HG03565 (cell line): ENCODE results near the gene ANKRD53.

Experiments used
- ATAC-seq: cut with Tn5 transposase; IDR thresholded peaks from one replicate; pipeline ENCODE4 v1.9.1; 2021; ENCODE audit warnings: mild to moderate bottlenecking, moderate library complexity; ENCODE audit not compliant: unreplicated experiment

Gene ANKRD53

GRCh38 chr2:70978341-70979179, at the start of gene ANKRD53:
Gene ANKRD53 (plus strand): TSS chr2:70978630. CDS start chr2:70978646, 16 bp downstream.
- ATAC-seq: no peak

GRCh38 chr2:70930371-70931329, 47.8 kb upstream of the ANKRD53 start:
- ATAC-seq: no peak

GRCh38 chr2:70931376-70932000, 46.9 kb upstream of the ANKRD53 start:
- no peak for ATAC-seq

GRCh38 chr2:70932631-70933230, 45.7 kb upstream of the ANKRD53 start:
- no peak for ATAC-seq

- ATAC-seq: no peak
Measured at GRCh38 chr2:70934981-70935380, 43.4 kb upstream of the ANKRD53 start.

GRCh38 chr2:70935468-70936164, 42.8 kb upstream of the ANKRD53 start, which contains the start of gene ATP6V1B1:
Gene ATP6V1B1 (plus strand): TSS chr2:70935900. CDS start chr2:70935955, 55 bp downstream.
- no peak for ATAC-seq

- no peak for ATAC-seq
Measured at GRCh38 chr2:70936165-70936978, 42.1 kb upstream of the ANKRD53 start.

GRCh38 chr2:70936979-70937811, 41.2 kb upstream of the ANKRD53 start:
- ATAC-seq: no peak

- no peak for ATAC-seq
Measured at GRCh38 chr2:70937866-70938585, 40.4 kb upstream of the ANKRD53 start.

GRCh38 chr2:70938586-70938950, 39.9 kb upstream of the ANKRD53 start:
- ATAC-seq: no peak

- no peak for ATAC-seq
Measured at GRCh38 chr2:70939001-70939838, 39.2 kb upstream of the ANKRD53 start.

- ATAC-seq: no peak
Measured at GRCh38 chr2:70939839-70940580, 38.4 kb upstream of the ANKRD53 start.

- ATAC-seq: no peak
Measured at GRCh38 chr2:70941186-70941585, 37.2 kb upstream of the ANKRD53 start.

GRCh38 chr2:70941701-70942100, 36.7 kb upstream of the ANKRD53 start:
- no peak for ATAC-seq

GRCh38 chr2:70942396-70943204, 35.8 kb upstream of the ANKRD53 start:
- no peak for ATAC-seq
